ENCODE data around the gene AJM1.

The AJM1 gene

GRCh38 chr9:136808075-136808805 lies 34.0 kb upstream of the AJM1 start:
- DNase-seq: no peak

GRCh38 chr9:136808806-136809158 lies 33.5 kb upstream of the AJM1 start:
- no peak for DNase-seq

DNA sequence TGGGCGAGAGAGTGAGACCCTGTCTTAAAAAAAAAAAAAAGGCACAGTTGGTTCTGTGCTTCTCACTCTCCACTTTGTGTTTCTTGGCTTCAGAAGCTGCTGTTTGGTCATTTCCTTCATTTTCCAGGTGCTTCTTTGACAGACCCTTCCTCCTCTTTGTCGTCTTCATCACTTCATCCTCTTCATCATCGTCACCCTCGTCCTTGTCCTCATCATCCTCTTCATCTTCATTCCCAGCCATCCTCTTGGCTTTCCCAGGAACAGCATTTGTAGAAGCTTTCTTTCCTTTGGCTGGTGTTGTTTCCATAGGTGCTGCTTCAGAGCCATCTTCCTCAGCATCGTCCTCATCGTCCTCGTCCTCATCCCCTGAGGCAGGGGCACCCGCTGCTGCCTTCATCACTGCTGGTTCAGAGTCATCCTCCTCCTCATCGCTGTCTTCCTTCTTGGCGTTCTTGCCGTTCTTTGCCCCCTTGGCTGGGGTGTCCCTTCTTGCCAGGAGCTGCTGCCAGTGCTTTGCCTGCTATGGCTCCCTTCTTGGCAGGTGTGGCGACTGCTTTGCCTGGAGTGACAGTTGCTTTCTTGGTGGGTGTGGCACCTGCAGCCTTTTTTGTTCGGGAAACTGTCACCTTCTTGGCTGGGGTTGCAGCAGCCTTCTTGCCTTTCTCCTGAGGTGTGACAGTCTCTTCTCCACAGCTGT lies 27.4 kb upstream of the AJM1 start:
- DNase-seq: no peak

DNA sequence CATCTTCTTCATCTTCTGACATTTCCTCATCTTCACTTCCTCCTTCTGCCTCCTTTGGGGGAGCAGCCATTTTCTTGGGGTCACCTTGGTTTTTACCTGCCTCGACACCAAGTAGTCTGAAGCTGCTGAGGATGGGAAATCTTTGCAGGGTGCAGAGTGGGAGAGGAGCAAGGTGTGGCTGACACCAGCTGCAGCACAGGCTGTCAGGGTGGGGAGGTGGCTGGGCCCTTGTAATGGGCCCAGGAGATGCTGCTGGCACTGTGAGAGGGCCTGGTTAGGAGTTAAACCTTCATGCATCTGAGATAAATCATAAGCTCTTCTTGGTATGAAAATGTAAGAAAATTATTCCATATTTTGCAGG lies 26.9 kb upstream of the AJM1 start:
- DNase-seq: no peak

DNA sequence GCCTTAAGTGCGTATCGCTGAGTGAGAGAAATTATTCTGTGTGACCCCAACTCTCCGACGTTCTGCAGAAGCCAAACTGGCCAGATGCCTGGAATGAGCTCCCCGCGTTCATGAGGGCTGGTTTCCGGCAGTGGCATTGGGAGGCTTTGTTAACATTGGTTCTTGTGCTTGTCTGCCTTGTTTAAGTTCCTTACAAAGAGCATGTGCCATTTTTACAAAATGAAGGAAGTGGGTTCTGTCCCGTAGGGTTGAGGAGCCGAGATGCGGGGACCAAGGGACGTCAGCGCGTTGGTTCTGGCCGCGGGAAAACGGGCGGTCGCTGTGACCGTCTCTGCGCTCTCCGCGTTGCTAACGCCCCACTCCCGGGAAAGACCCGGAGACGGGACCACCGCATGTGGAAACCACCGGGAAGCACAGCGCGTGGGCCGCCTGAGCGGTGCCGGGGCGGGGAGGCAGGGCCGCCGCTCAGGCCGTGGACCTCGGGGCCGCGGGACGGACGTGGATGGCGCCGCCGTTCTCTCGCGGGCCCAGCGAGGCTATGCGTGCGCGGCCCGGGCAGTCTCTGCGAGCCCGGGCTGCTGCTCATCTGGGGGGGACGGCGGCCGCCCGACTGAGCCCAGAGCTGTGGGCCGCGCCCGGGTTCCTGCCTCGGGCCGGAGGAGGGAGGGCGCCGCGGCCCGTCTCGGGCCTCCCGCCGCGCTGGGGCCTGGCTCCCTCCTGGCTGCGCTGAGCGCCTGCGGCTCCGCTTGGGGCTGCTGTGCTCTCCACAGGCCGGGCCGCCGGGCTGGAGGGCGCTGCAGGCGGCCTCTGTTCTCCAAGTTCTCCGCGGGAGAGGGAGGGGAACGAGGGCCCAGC lies 21.1 kb upstream of the AJM1 start:
- no peak for DNase-seq

DNA sequence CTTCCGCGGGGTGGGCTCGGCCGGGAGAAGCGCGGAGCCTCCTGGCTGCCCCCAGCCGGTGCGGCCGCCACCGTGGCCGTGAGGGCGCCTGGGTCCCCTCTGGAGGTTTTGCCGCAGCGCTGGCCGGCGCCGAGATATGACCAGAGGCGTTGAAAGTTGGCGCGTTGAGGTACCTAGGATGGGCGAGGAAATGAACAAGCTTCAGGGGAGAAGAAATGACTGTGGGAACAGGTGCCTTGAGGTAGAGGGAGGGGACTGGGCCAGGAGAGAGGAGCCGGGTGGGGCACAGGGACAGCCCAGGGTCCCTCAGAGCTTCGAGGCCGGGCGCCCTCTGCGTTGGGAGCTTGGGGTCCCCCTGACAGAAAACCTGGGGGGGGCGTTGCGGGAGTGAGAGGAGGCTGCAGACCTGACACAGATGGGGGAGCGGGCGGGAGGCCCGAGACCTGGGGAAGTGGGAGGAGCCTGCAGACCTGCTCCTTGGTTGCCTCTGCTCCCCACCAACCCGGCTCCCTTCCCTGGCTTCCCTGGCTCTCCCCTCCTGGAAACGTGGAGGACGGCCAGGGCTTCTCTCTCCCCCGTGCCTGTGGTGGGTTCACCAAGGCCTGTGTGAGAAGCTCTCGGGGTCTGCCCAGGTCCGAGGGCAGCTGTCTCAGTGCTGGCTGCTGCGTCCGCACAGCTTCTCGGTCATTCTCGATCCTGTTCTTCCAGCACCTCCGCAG lies 20.3 kb upstream of the AJM1 start:
- DNase-seq: no peak

GRCh38 chr9:136823136-136824046 lies 18.9 kb upstream of the AJM1 start:
- no peak for DNase-seq

GRCh38 chr9:136824496-136825225 lies 17.6 kb upstream of the AJM1 start:
- no peak for DNase-seq

GRCh38 chr9:136825295-136826187 lies 16.7 kb upstream of the AJM1 start:
- no peak for DNase-seq

DNA sequence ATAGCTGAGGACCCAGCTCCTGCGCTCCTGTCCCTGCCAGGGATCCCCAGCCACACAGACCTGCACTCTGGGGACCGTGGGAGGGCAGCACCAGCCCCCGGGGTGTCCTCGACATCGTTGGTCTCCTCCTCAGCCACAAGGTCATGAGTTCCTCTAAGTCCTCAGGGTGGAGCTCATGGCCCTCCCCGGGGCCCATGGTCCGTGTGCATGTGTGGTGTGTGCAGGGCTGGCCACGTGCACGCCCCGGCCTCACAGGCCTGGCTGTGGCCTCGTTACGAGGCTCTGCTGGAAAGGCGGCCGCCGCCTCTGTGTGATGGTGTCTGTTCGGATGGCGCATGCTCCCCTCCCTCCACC lies 16.1 kb upstream of the AJM1 start:
- no peak for DNase-seq

DNA sequence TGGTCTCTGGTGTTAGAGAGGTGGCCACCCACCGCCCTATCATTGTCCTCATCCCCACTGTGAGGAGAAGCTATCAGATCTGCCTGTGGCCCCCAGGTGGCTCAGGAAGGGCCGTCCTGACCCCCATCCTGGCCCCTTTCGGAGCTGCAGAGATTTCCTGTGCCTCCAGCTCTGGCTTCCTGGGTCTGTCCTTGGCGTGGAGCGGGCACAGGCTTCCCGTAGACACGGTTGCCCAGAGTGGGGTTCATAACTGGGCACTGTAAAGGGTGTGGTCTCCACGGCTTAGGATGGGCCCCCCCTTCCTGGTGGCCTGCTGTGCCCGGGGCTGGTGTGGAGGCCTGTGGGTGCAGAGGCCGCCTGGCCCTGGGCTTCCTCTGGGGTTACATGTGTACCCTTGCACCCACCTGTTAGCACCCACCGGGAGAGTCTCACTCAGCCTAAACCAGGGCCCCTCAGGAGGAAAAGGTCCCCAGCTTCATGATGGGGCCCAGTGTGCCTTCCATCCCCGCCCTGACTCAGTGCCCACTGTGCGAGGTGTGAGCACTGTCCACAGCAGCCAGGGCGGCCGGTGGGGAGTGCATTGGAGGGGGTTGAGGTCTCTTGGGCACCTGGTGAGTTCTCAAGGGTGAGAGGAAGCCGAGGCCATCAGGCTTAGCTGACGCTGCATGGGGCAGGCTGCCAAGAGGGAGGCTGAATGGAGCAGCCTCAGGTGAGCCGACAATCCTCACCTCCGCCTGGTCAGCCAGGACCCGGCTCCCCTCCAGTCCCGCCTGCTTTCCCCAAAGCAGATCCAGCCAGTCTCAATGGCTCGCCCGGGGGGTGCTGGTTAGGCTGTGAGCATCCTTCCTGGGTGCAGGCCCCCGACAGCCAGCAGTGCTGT lies 15.3 kb upstream of the AJM1 start:
- no peak for DNase-seq

GRCh38 chr9:136827794-136828473 lies 14.3 kb upstream of the AJM1 start:
- DNase-seq: no peak

DNA sequence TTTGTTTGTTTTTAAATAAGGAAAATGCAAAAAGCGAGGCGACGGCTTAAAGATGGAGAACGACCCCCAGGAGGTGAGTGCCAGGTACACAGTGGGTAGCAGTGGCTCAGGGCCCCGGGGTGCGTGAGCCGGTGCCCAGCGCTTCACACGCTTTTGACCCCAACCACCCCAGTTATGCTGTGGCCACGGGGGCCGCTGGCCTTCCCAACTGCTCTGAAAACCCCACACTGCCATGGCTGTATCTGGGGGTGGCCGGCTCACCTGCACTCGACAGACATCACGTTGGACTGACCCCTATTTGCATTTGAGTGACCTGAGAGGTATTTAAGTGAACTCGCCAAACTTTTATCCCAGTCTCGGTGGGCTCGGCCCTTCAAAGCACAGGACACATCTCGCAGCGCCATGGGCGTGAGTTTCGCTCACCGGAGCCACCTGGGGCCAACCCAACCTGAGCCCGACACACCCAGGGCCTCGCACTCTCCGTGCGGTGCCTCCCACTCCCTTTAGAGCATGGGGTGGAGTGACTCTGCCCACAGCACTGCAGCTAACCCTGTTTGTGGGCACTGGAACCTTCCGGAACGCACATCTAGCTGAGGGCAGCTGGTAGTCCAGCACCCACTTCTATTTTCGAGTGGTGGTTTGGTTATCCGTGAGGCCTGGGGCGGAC lies 13.7 kb upstream of the AJM1 start:
- no peak for DNase-seq

- no peak for DNase-seq
These were observed 12.9 kb upstream of the AJM1 start for GRCh38 chr9:136829412-136829811.

- DNase-seq: no peak
These were observed 12.0 kb upstream of the AJM1 start for GRCh38 chr9:136829981-136830885.

- no peak for DNase-seq
These were observed 11.1 kb upstream of the AJM1 start for GRCh38 chr9:136831002-136831719.
